Measurements from ENCODE around the gene THBS3.
A peak's percentile ranks its signal among the peaks of the same experiment; 100 is the strongest.

The THBS3 gene

DNA sequence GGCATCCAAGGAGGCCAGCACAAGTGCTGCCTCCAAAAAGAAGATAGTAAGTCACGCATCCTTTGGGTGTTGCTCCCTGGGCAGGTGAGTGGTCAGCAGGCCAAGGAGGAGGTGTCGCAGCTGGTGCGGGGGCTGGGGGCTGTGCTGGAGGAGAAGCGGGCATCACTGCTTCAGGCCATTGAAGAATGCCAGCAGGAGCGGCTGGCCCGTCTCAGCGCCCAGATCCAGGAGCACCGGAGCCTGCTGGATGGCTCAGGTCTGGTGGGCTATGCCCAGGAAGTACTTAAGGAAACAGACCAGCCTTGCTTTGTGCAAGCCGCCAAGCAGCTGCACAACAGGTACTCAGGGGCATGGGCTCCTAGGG, 29.8 kb downstream of the THBS3 start:
- ChIA-PET POLR2A (no interaction called here), CTCF (interaction anchor here (1.0 to 9.5 kb wide), 12 partner anchors 10 to 414 kb away, joined by 3 to 130 read pairs (median 5); partner anchors contain the start of genes MTX1 and THBS3)
- no peak for DNase-seq
- H3K4me3 ChIP-seq (ENCODE audit: control insufficient read depth in 1 of 7, extremely low read depth in 1 of 7, insufficient read depth in 4 of 7, low read depth in 2 of 7, low read length in 6 of 7) = no peak overlapping the region
- 96% methylated on average over 9 of the region's 9 CpGs for WGBS (ENCODE audit: insufficient coverage)
- no peaks in the 10 kb centered on the region for H3K27me3 ChIP-seq (replicated peaks in 2 of 5; ENCODE audit: control insufficient read depth in 4 of 5, insufficient read depth in 5 of 5, low read length in 4 of 5)
- peaks cover 0 to 39% (median 30%) of the 10 kb centered on the region in 4 experiments for H3K4me1 ChIP-seq (ENCODE audit: control extremely low read depth in 1 of 4, control insufficient read depth in 4 of 4, insufficient read depth in 4 of 4, low read length in 3 of 4)
- no peak overlapping the region for H3K27ac ChIP-seq (ENCODE audit: insufficient read depth in 1 of 2, low read depth in 1 of 2, low read length in 2 of 2, poor library complexity in 1 of 2, severe bottlenecking in 2 of 2)
- no peaks in the 10 kb centered on the region for H3K9me3 ChIP-seq (ENCODE audit: control extremely low read depth in 1 of 5, control insufficient read depth in 4 of 5, insufficient read depth in 2 of 5, low read depth in 1 of 5, low read length in 4 of 5)
- peaks cover 7 to 54% (median 19%) of the 10 kb centered on the region in 4 experiments for H3K36me3 ChIP-seq (ENCODE audit: control insufficient read depth in 4 of 4, insufficient read depth in 4 of 4, low read length in 3 of 4)

DNA sequence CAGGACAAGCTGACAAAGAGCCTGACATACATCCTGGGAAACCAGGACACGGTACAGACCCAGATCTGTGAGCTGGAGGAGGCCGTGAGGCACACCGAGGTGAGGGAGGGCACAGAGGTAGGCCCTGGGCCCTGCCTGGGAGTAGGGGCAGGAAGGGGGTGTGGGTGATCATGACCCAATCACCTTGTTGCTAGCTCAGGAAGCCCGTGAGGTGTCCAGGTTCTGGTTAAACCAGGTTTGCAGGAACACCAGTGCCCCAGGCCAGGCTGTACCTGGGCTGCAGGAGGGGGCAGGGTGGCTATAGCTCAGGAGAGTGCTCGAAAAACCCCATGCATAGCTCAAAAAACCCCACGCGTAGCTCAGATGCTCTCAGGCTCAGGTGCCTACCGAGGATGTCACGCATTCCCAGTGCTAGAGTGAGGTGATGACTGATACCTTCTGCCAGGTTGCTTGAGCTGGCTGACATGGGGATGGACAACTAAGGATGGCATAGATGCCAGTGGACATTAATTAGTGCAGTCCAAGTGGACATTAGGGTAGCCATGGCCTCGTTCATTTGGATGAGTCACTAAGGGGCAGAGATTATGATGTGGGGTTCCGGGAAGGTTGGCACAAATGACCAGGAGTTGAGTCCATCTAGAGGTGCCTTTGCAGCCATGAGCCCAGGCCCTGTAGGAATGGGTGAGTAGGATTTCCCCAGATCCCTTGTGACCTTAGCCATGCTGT, 30.3 kb downstream of the THBS3 start:
- Histone ChIP-seq H3K27me3 (replicated peaks in 2 of 5; ENCODE audit: control insufficient read depth in 4 of 5, insufficient read depth in 5 of 5, low read length in 4 of 5) (no peaks in the 10 kb centered on the region), H3K27ac (ENCODE audit: insufficient read depth in 1 of 2, low read depth in 1 of 2, low read length in 2 of 2, poor library complexity in 1 of 2, severe bottlenecking in 2 of 2) (no peak overlapping the region), H3K36me3 (ENCODE audit: control insufficient read depth in 4 of 4, insufficient read depth in 4 of 4, low read length in 3 of 4) (peaks cover 7 to 53% (median 19%) of the 10 kb centered on the region in 4 experiments), H3K9me3 (ENCODE audit: control extremely low read depth in 1 of 5, control insufficient read depth in 4 of 5, insufficient read depth in 2 of 5, low read depth in 1 of 5, low read length in 4 of 5) (no peaks in the 10 kb centered on the region), H3K4me1 (ENCODE audit: control extremely low read depth in 1 of 4, control insufficient read depth in 4 of 4, insufficient read depth in 4 of 4, low read length in 3 of 4) (peaks cover 0 to 42% (median 34%) of the 10 kb centered on the region in 4 experiments), H3K4me3 (ENCODE audit: control insufficient read depth in 1 of 7, extremely low read depth in 1 of 7, insufficient read depth in 4 of 7, low read depth in 2 of 7, low read length in 6 of 7) (no peak overlapping the region)
- WGBS (ENCODE audit: insufficient coverage) = 87% methylated on average over 10 of the region's 11 CpGs
- ChIA-PET POLR2A (no interaction called here), CTCF (interaction anchor here (0.7 to 9.5 kb wide), 16 partner anchors 10 to 415 kb away, joined by 3 to 130 read pairs (median 4); partner anchors contain the start of genes FDPS, MTX1 and THBS3)
- DNase-seq = no peak

DNA sequence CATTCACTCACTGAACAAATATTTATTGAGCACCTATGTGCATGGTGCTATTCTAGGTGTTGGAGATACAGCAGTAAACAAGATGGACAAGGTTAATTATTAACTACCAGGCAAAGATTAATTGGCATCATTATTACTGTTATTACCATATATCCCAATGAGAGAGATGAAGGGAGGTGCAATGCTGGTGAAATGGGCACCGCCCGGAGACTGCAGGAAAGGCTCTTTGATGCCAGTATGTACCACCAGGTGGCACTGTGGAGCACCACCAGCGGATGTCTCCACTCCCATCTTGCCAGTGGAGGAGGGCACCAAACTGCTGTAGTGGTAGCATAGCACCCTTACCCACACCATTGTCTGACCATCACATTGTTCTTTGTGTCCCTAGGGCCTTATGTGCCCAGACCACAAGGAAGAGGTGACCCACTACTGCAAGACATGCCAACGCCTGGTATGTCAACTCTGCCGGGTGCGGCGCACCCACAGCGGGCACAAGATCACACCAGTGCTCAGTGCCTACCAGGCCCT, 31.1 kb downstream of the THBS3 start:
- no peaks in the 10 kb centered on the region for H3K27me3 ChIP-seq (replicated peaks in 2 of 5; ENCODE audit: control insufficient read depth in 4 of 5, insufficient read depth in 5 of 5, low read length in 4 of 5)
- no peaks in the 10 kb centered on the region for H3K9me3 ChIP-seq (ENCODE audit: control extremely low read depth in 1 of 5, control insufficient read depth in 4 of 5, insufficient read depth in 2 of 5, low read depth in 1 of 5, low read length in 4 of 5)
- no peak overlapping the region for H3K27ac ChIP-seq (ENCODE audit: insufficient read depth in 1 of 2, low read depth in 1 of 2, low read length in 2 of 2, poor library complexity in 1 of 2, severe bottlenecking in 2 of 2)
- DNase-seq = peak; percentile 75 to 88 (median 80)
- CTCF ChIA-PET = interaction anchor here (0.7 to 11.0 kb wide), 15 partner anchors 18 to 132 kb away, joined by 3 to 258 read pairs (median 5); partner anchors contain the start of genes FDPS, MTX1 and THBS3
- no peak overlapping the region for H3K4me3 ChIP-seq (ENCODE audit: control insufficient read depth in 1 of 7, extremely low read depth in 1 of 7, insufficient read depth in 4 of 7, low read depth in 2 of 7, low read length in 6 of 7)
- H3K36me3 ChIP-seq (ENCODE audit: control insufficient read depth in 4 of 4, insufficient read depth in 4 of 4, low read length in 3 of 4) = peaks cover 7 to 46% (median 19%) of the 10 kb centered on the region in 4 experiments
- 67% methylated on average over 8 of the region's 8 CpGs for WGBS (ENCODE audit: insufficient coverage)
- H3K4me1 ChIP-seq (ENCODE audit: control extremely low read depth in 1 of 4, control insufficient read depth in 4 of 4, insufficient read depth in 4 of 4, low read length in 3 of 4) = peaks cover 0 to 47% (median 40%) of the 10 kb centered on the region in 4 experiments
- POLR2A ChIA-PET = no interaction called here

DNA sequence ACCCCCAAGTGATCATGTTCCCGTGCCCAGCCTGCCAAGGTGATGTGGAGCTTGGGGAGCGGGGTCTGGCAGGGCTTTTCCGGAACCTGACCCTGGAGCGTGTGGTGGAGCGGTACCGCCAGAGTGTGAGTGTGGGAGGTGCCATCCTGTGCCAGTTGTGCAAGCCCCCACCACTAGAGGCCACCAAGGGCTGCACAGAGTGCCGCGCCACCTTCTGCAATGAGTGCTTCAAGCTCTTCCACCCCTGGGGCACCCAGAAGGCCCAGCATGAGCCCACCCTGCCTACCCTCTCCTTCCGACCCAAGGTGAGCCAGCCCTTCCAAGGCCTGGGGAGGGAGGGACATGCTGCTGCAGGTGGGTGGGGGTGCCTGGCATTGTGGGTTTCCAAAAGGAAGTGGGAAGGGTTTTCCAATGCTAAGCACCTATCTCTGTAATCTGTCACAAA, 31.7 kb downstream of the THBS3 start:
- POLR2A ChIA-PET = interaction anchor here (0.6 kb wide), 1 partner anchor 32 kb away, joined by 3 read pairs; the partner anchor contains the start of gene THBS3
- no peak overlapping the region for H3K4me3 ChIP-seq (ENCODE audit: control insufficient read depth in 1 of 7, extremely low read depth in 1 of 7, insufficient read depth in 4 of 7, low read depth in 2 of 7, low read length in 6 of 7)
- H3K9me3 ChIP-seq (ENCODE audit: control extremely low read depth in 1 of 5, control insufficient read depth in 4 of 5, insufficient read depth in 2 of 5, low read depth in 1 of 5, low read length in 4 of 5) = no peaks in the 10 kb centered on the region
- H3K4me1 ChIP-seq (ENCODE audit: control extremely low read depth in 1 of 4, control insufficient read depth in 4 of 4, insufficient read depth in 4 of 4, low read length in 3 of 4) = peaks cover 0 to 47% (median 41%) of the 10 kb centered on the region in 4 experiments
- CTCF ChIA-PET = interaction anchor here (0.9 to 11.0 kb wide), 10 partner anchors 10 to 132 kb away, joined by 3 to 258 read pairs (median 6); partner anchors contain the start of genes FDPS, MTX1 and THBS3
- no peak overlapping the region for H3K27ac ChIP-seq (ENCODE audit: insufficient read depth in 1 of 2, low read depth in 1 of 2, low read length in 2 of 2, poor library complexity in 1 of 2, severe bottlenecking in 2 of 2)
- WGBS (ENCODE audit: insufficient coverage) = 86% methylated on average over 5 of the region's 9 CpGs
- peak; percentile 38 to 71 (median 70) for DNase-seq
- peaks cover 7 to 41% (median 19%) of the 10 kb centered on the region in 4 experiments for H3K36me3 ChIP-seq (ENCODE audit: control insufficient read depth in 4 of 4, insufficient read depth in 4 of 4, low read length in 3 of 4)
- no peaks in the 10 kb centered on the region for H3K27me3 ChIP-seq (replicated peaks in 2 of 5; ENCODE audit: control insufficient read depth in 4 of 5, insufficient read depth in 5 of 5, low read length in 4 of 5)

DNA sequence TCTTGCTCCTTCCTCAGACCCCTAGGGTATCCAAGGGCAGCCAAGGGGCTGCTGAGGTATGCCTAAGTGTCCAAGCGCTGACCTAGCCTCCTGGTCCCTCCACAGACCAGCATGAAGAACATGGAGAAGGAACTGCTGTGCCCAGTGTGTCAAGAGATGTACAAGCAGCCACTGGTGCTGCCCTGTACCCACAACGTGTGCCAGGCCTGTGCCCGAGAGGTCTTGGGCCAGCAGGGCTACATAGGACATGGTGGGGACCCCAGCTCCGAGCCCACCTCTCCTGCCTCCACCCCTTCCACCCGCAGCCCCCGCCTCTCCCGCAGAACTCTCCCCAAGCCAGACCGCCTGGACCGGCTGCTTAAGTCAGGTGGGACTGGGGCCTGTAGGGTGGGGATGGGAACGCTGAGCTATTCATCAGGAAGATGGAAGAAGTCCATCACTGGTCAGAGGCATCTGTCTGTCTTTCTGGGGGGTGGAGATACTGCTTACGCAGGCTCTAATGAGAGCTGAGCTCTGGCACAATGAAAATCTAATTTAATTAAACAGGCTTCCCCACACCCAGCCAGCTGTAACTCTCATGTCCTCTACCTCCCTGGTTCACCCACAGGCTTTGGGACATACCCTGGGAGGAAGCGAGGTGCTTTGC, 32.3 kb downstream of the THBS3 start:
- Histone ChIP-seq H3K27ac (ENCODE audit: insufficient read depth in 1 of 2, low read depth in 1 of 2, low read length in 2 of 2, poor library complexity in 1 of 2, severe bottlenecking in 2 of 2) (no peak overlapping the region), H3K4me1 (ENCODE audit: control extremely low read depth in 1 of 4, control insufficient read depth in 4 of 4, insufficient read depth in 4 of 4, low read length in 3 of 4) (peaks cover 0 to 47% (median 41%) of the 10 kb centered on the region in 4 experiments)

DNA sequence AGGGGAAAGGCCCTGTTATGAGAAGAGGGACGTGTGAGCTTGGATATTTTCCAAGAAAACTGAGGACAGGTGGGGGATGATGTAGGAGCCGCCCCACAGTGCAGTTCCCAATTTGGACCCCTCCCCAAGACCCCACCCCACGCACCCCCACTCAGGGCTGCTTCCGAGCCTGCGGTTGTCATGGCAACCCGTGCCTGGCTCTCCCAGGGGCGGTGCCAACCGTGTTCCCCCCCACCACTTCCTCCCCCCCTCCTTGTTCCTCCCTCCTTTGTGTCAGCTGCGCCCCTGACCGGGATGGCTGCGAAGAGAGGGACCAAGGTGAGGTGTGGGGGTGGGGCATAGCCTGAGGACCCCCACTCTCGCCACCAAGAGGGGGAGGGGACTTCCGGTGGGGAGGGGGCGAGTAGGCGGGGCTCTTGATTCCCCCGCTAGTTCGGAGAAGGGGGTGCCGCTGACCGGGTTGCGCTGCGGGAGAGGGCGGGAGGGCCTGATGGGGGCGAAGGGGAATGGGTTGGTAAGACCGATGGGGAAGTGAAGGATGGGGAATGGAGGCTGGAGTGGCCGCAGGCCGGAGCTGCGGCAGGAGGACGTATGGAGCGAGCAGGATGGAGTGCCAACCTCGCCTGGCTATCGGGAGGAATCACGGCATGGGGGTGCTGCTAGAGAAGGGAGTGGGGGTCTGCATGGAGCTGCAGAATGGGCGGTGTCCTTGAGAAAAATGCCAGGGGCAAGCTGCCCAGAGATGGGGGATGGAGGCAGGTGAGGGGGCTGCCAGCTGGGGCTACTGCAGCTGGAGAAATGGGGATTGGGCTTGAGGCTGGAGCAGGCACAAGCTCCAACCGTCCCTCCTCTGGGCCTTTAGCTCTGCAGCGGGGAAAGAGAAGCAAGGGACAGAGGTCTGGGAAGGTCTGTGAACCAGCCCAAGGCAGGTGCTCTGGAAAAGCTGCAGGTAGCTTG, 33.1 kb downstream of the THBS3 start:
- no peaks in the 10 kb centered on the region for H3K9me3 ChIP-seq (ENCODE audit: control extremely low read depth in 1 of 5, control insufficient read depth in 4 of 5, insufficient read depth in 2 of 5, low read depth in 1 of 5, low read length in 4 of 5)
- peaks cover 0 to 47% (median 41%) of the 10 kb centered on the region in 4 experiments for H3K4me1 ChIP-seq (ENCODE audit: control extremely low read depth in 1 of 4, control insufficient read depth in 4 of 4, insufficient read depth in 4 of 4, low read length in 3 of 4)
- peak overlapping the region; percentile 33 to 95 (median 88) for H3K4me3 ChIP-seq (ENCODE audit: control insufficient read depth in 1 of 7, extremely low read depth in 1 of 7, insufficient read depth in 4 of 7, low read depth in 2 of 7, low read length in 6 of 7)
- peaks cover 5 to 41% (median 20%) of the 10 kb centered on the region in 4 experiments for H3K36me3 ChIP-seq (ENCODE audit: control insufficient read depth in 4 of 4, insufficient read depth in 4 of 4, low read length in 3 of 4)
- ChIA-PET POLR2A (interaction anchor here (0.6 to 0.8 kb wide), 3 partner anchors 44 to 1293 kb away, joined by 3 to 4 read pairs (median 3); no protein-coding TSS in a partner anchor), CTCF (interaction anchor here (0.6 to 11.0 kb wide), 15 partner anchors 8 to 287 kb away, joined by 3 to 258 read pairs (median 5); partner anchors contain the start of genes MTX1, SLC50A1 and THBS3)
- DNase-seq = peak; percentile 42 to 70 (median 66)
- WGBS (ENCODE audit: insufficient coverage) = 12% methylated on average over 14 of the region's 35 CpGs
- no peak overlapping the region for H3K27ac ChIP-seq (ENCODE audit: insufficient read depth in 1 of 2, low read depth in 1 of 2, low read length in 2 of 2, poor library complexity in 1 of 2, severe bottlenecking in 2 of 2)
- no peaks in the 10 kb centered on the region for H3K27me3 ChIP-seq (replicated peaks in 2 of 5; ENCODE audit: control insufficient read depth in 4 of 5, insufficient read depth in 5 of 5, low read length in 4 of 5)

More for the DNA sequence above, 32.3 kb downstream of the THBS3 start:
- DNase-seq = no peak
- H3K4me3 ChIP-seq (ENCODE audit: control insufficient read depth in 1 of 7, extremely low read depth in 1 of 7, insufficient read depth in 4 of 7, low read depth in 2 of 7, low read length in 6 of 7) = peak overlapping the region in 5 of 7 experiments; percentile 28 to 95 (median 88)
- peaks cover 7 to 42% (median 20%) of the 10 kb centered on the region in 4 experiments for H3K36me3 ChIP-seq (ENCODE audit: control insufficient read depth in 4 of 4, insufficient read depth in 4 of 4, low read length in 3 of 4)
- H3K9me3 ChIP-seq (ENCODE audit: control extremely low read depth in 1 of 5, control insufficient read depth in 4 of 5, insufficient read depth in 2 of 5, low read depth in 1 of 5, low read length in 4 of 5) = no peaks in the 10 kb centered on the region
- ChIA-PET CTCF (interaction anchor here (0.9 to 11.0 kb wide), 12 partner anchors 9 to 133 kb away, joined by 3 to 258 read pairs (median 6); partner anchors contain the start of genes FDPS, MTX1, SLC50A1 and THBS3), POLR2A (interaction anchor here (0.6 to 0.8 kb wide), 3 partner anchors 32 to 52 kb away, joined by 3 read pairs; partner anchors contain the start of gene THBS3)
- 87% methylated on average over 7 of the region's 12 CpGs for WGBS (ENCODE audit: insufficient coverage)
- no peaks in the 10 kb centered on the region for H3K27me3 ChIP-seq (replicated peaks in 2 of 5; ENCODE audit: control insufficient read depth in 4 of 5, insufficient read depth in 5 of 5, low read length in 4 of 5)
